GM19240 (cell line): ENCODE results near the gene DKKL1.

Experiments
- DNase-seq: peaks from one replicate; pipeline ENCODE4 v3.0.0; 2011; ENCODE audit warnings: low spot score; ENCODE audit not compliant: insufficient read length

Gene DKKL1

GRCh38 chr19:49422407-49423070 lies 58.9 kb downstream of the DKKL1 start:
- DNase-seq = no peak

DNA sequence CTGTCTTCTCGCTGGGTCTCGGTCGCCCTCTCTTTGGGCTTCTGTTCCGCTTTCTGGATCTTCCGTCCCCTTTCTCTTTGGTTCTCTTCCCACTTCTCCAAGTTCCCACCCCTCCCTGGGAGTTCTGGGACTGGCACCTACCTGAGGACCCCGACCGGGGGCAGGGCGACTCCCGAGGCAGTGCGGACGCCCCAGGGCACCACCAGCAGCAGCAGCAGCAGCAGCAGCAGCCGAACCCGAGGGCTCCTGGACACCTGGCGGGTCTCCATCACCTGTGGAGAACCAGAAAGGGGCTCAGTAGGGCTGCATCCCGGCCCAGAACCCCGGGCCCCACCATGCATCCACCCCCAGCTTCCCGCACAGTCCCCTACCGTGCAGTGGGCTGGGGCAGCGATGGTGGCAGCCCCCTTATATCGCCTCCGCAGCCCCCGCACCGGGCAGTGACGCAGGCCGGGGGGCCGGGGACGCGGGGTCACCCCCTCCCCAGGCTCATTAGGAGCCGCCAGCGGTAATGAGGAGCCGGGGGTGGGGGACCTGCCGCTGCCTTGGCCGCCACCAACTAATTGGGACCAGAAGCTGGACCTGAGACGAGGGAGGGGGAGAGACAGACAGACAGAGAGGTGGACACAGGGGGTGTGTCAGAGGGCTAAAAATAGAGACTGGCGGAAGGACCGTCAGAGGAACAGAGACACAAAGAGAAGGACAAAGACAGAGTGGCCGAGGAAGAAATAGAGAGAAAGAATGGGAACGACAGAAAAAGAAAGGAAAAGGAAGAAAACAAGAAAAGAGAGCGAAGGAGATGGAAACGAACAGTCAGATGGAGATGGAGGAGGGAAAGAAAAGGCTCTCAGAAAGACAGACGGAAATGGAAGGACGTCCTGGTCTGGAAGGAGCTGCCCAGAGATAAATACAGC lies 59.7 kb downstream of the DKKL1 start, which contains the start of gene PTH2:
Gene PTH2 (minus strand): TSS at position 371 of the 914 bp plus-strand sequence. CDS start 102 bp downstream, at position 269.
- no peak for DNase-seq

- no peak for DNase-seq
Measured at GRCh38 chr19:49423985-49424303, 60.3 kb downstream of the DKKL1 start.
